Activated naive CD4-positive, alpha-beta T cell treated with anti-CD3 and anti-CD28 coated beads, Interleukin-2, amount 50 U/mL, for 24 hours (primary cell): ENCODE data around the gene RBBP4.
A peak's percentile ranks its signal among the peaks of the same experiment; 100 is the strongest.

Experiments used
- H3K27ac Mint-ChIP-seq: one replicate; pipeline ENCODE4 v1.8.0; 2021; ENCODE audit warnings: mild to moderate bottlenecking, mixed read lengths
- H3K27me3 Mint-ChIP-seq: one replicate; pipeline ENCODE4 v1.8.0; 2021; ENCODE audit warnings: mixed read lengths
- H3K36me3 Mint-ChIP-seq: one replicate; pipeline ENCODE4 v1.8.0; 2021; ENCODE audit warnings: mixed read lengths
- H3K4me1 Mint-ChIP-seq: one replicate; pipeline ENCODE4 v1.8.0; 2021; ENCODE audit warnings: mixed read lengths
- H3K4me3 Mint-ChIP-seq: one replicate; pipeline ENCODE4 v1.8.0; 2021; ENCODE audit warnings: mild to moderate bottlenecking, mixed read lengths
- H3K9me3 Mint-ChIP-seq: one replicate; pipeline ENCODE4 v1.8.0; 2021; ENCODE audit warnings: mixed read lengths

The RBBP4 gene

GRCh38 chr1:32650752-32651460 is at the start of gene RBBP4:
RBBP4 (plus strand) TSS chr1:32651208; CDS start chr1:32651307, 99 bp downstream.
- peaks cover 20% of the 10 kb centered on the region for H3K36me3 Mint-ChIP-seq
- no peaks in the 10 kb centered on the region for H3K27me3 Mint-ChIP-seq
- peak within 1 kb of the TSS; percentile 96 for H3K27ac Mint-ChIP-seq
- peak within 1 kb of the TSS; percentile 91 for H3K4me3 Mint-ChIP-seq
- peaks cover 48% of the 10 kb centered on the region for H3K4me1 Mint-ChIP-seq
- H3K9me3 Mint-ChIP-seq: no peaks in the 10 kb centered on the region

- Mint-ChIP-seq H3K27ac (no peak overlapping the region), H3K4me1 (no peaks in the 10 kb centered on the region), H3K9me3 (no peaks in the 10 kb centered on the region), H3K4me3 (no peak overlapping the region), H3K36me3 (no peaks in the 10 kb centered on the region), H3K27me3 (no peaks in the 10 kb centered on the region)
Measured at GRCh38 chr1:32605711-32606424, 45.1 kb upstream of the RBBP4 start.

- Mint-ChIP-seq H3K27ac (no peak overlapping the region), H3K4me1 (no peaks in the 10 kb centered on the region), H3K27me3 (no peaks in the 10 kb centered on the region), H3K4me3 (no peak overlapping the region), H3K36me3 (no peaks in the 10 kb centered on the region), H3K9me3 (no peaks in the 10 kb centered on the region)
Measured at GRCh38 chr1:32606565-32607371, 44.2 kb upstream of the RBBP4 start.

- no peaks in the 10 kb centered on the region for H3K36me3 Mint-ChIP-seq
- no peak overlapping the region for H3K27ac Mint-ChIP-seq
- H3K27me3 Mint-ChIP-seq: no peaks in the 10 kb centered on the region
- H3K4me1 Mint-ChIP-seq: peaks cover 9% of the 10 kb centered on the region
- no peaks in the 10 kb centered on the region for H3K9me3 Mint-ChIP-seq
- H3K4me3 Mint-ChIP-seq: no peak overlapping the region
Measured at GRCh38 chr1:32609180-32609579, 41.8 kb upstream of the RBBP4 start.

- H3K4me1 Mint-ChIP-seq: peaks cover 9% of the 10 kb centered on the region
- H3K27me3 Mint-ChIP-seq: no peaks in the 10 kb centered on the region
- no peaks in the 10 kb centered on the region for H3K36me3 Mint-ChIP-seq
- H3K27ac Mint-ChIP-seq: no peak overlapping the region
- peak overlapping the region; percentile 60 for H3K4me3 Mint-ChIP-seq
- H3K9me3 Mint-ChIP-seq: no peaks in the 10 kb centered on the region
Measured at GRCh38 chr1:32611859-32612188, 39.2 kb upstream of the RBBP4 start.

- Mint-ChIP-seq H3K27me3 (no peaks in the 10 kb centered on the region), H3K4me1 (peaks cover 9% of the 10 kb centered on the region), H3K4me3 (peak overlapping the region; percentile 60), H3K27ac (no peak overlapping the region), H3K36me3 (no peaks in the 10 kb centered on the region), H3K9me3 (no peaks in the 10 kb centered on the region)
Measured at GRCh38 chr1:32612189-32612881, 38.7 kb upstream of the RBBP4 start.

- Mint-ChIP-seq H3K4me1 (peaks cover 9% of the 10 kb centered on the region), H3K9me3 (no peaks in the 10 kb centered on the region), H3K27me3 (no peaks in the 10 kb centered on the region), H3K4me3 (peak overlapping the region; percentile 47), H3K36me3 (no peaks in the 10 kb centered on the region), H3K27ac (no peak overlapping the region)
Measured at GRCh38 chr1:32613472-32613871, 37.5 kb upstream of the RBBP4 start.

GRCh38 chr1:32618673-32619221 is 32.3 kb upstream of the RBBP4 start:
- Mint-ChIP-seq H3K4me1 (peaks cover 15% of the 10 kb centered on the region), H3K4me3 (no peak overlapping the region), H3K27me3 (no peaks in the 10 kb centered on the region), H3K27ac (no peak overlapping the region), H3K9me3 (peaks cover 8% of the 10 kb centered on the region), H3K36me3 (peaks cover 16% of the 10 kb centered on the region)

GRCh38 chr1:32619701-32620485 is 31.1 kb upstream of the RBBP4 start:
- Mint-ChIP-seq H3K27ac (no peak overlapping the region), H3K4me1 (peaks cover 22% of the 10 kb centered on the region), H3K9me3 (peaks cover 15% of the 10 kb centered on the region), H3K36me3 (peaks cover 20% of the 10 kb centered on the region), H3K27me3 (no peaks in the 10 kb centered on the region), H3K4me3 (no peak overlapping the region)

GRCh38 chr1:32622205-32622604 is 28.8 kb upstream of the RBBP4 start:
- H3K27ac Mint-ChIP-seq: no peak overlapping the region
- H3K9me3 Mint-ChIP-seq: peaks cover 15% of the 10 kb centered on the region
- peaks cover 24% of the 10 kb centered on the region for H3K36me3 Mint-ChIP-seq
- H3K4me1 Mint-ChIP-seq: peaks cover 26% of the 10 kb centered on the region
- H3K4me3 Mint-ChIP-seq: no peak overlapping the region
- no peaks in the 10 kb centered on the region for H3K27me3 Mint-ChIP-seq

- peak overlapping the region; percentile 94 for H3K27ac Mint-ChIP-seq
- peaks cover 15% of the 10 kb centered on the region for H3K9me3 Mint-ChIP-seq
- peaks cover 27% of the 10 kb centered on the region for H3K36me3 Mint-ChIP-seq
- H3K4me1 Mint-ChIP-seq: peaks cover 33% of the 10 kb centered on the region
- H3K27me3 Mint-ChIP-seq: no peaks in the 10 kb centered on the region
- peak overlapping the region; percentile 26 for H3K4me3 Mint-ChIP-seq
Measured at GRCh38 chr1:32622806-32623681, 28.0 kb upstream of the RBBP4 start.

- peak overlapping the region; percentile 94 for H3K27ac Mint-ChIP-seq
- peaks cover 27% of the 10 kb centered on the region for H3K36me3 Mint-ChIP-seq
- no peaks in the 10 kb centered on the region for H3K27me3 Mint-ChIP-seq
- peaks cover 15% of the 10 kb centered on the region for H3K9me3 Mint-ChIP-seq
- peak overlapping the region; percentile 26 for H3K4me3 Mint-ChIP-seq
- H3K4me1 Mint-ChIP-seq: peaks cover 33% of the 10 kb centered on the region
Measured at GRCh38 chr1:32623775-32624174, 27.2 kb upstream of the RBBP4 start.

GRCh38 chr1:32626176-32626575 is 24.8 kb upstream of the RBBP4 start:
- H3K4me3 Mint-ChIP-seq: no peak overlapping the region
- H3K27ac Mint-ChIP-seq: no peak overlapping the region
- H3K9me3 Mint-ChIP-seq: peaks cover 15% of the 10 kb centered on the region
- H3K27me3 Mint-ChIP-seq: no peaks in the 10 kb centered on the region
- peaks cover 29% of the 10 kb centered on the region for H3K36me3 Mint-ChIP-seq
- H3K4me1 Mint-ChIP-seq: peaks cover 33% of the 10 kb centered on the region
